Measurements from ENCODE around the gene ARMC7.

- TF ChIP-seq CTCF (IDR thresholded peaks at IDR 0.05; ENCODE audit: low read depth, low read length, poor library complexity, severe bottlenecking), result no peak
- TF ChIP-seq EZH2phosphoT487 (IDR thresholded peaks at IDR 0.05; ENCODE audit: borderline replicate concordance, low read length), result no peak
Observed at GRCh38 chr17:75087182-75087557, 22.6 kb upstream of the ARMC7 start.
